HEK293 (cell line): ENCODE data around the gene ACER3.

ENCODE experiments used
- CTCF ChIA-PET: fragments of 350-600 bp; formaldehyde crosslinking; extraction: SDS; loops from one replicate; lab custom pipeline; 2021; ENCODE audit warnings: antibody characterized with exemption; lab: Yijun Ruan, JAX
- POLR2A ChIA-PET: fragments of 300-600 bp; formaldehyde crosslinking; extraction: SDS; loops from one replicate; lab custom pipeline; 2020; ENCODE audit warnings: antibody characterized with exemption, inconsistent platforms; lab: Yijun Ruan, JAX
- H3K27ac ChIP-seq: fragments of 200-500 bp; sonication (Bioruptor generic); 2 replicates; pipeline ENCODE4 v1.5.1; 2014; ENCODE audit warnings: low read depth, low read length, control low read depth, inconsistent platforms; ENCODE audit errors: extremely low read depth
- H3K36me3 ChIP-seq, 2 experiments: fragments of 200-500 bp in 1 of 2; sonication (Bioruptor generic) in 1 of 2; 1 replicate in 1 of 2; 2 replicates in 1 of 2; pipeline ENCODE4 v1.5.1; 2014 to 2017; ENCODE audit warnings: inconsistent platforms in 2 of 2, low read length in 2 of 2; ENCODE audit not compliant: control insufficient read depth in 2 of 2, insufficient read depth in 1 of 2
- H3K4me1 ChIP-seq: fragments of 200-500 bp; sonication (Bioruptor generic); 2 replicates; pipeline ENCODE4 v1.5.1; 2014; ENCODE audit warnings: mild to moderate bottlenecking, low read length, inconsistent platforms; ENCODE audit not compliant: control insufficient read depth, insufficient read depth
- H3K4me3 ChIP-seq: 2 replicates; pipeline ENCODE4 v1.5.1; 2011; ENCODE audit warnings: low read depth, mild to moderate bottlenecking, control low read depth, low read length, moderate library complexity
- H3K9me3 ChIP-seq: fragments of 200-500 bp; sonication (Bioruptor generic); 2 replicates; pipeline ENCODE4 v1.5.1; 2014; ENCODE audit warnings: low read depth, low read length, inconsistent platforms; ENCODE audit not compliant: control insufficient read depth, insufficient read depth
- AEBP2 ChIP-seq: fragments of 450-650 bp; formaldehyde crosslinking; IDR thresholded peaks from 2 replicates; pipeline ENCODE4 v1.5.1; 2016; ENCODE audit warnings: missing biosample characterization, missing genetic modification characterization, borderline replicate concordance
- HOXD13 ChIP-seq: sonication (generic); formaldehyde crosslinking; IDR thresholded peaks from 2 replicates; pipeline ENCODE4 v1.8.0; 2022; ENCODE audit warnings: missing genetic modification reagents, borderline replicate concordance
- KLF7 ChIP-seq: fragments of 450-650 bp; formaldehyde crosslinking; IDR thresholded peaks from 2 replicates; pipeline ENCODE4 v1.5.1; 2016; ENCODE audit warnings: missing biosample characterization, missing genetic modification characterization, borderline replicate concordance
- KLF9 ChIP-seq: fragments of 450-650 bp; formaldehyde crosslinking; IDR thresholded peaks from 2 replicates; pipeline ENCODE4 v1.5.1; 2016; ENCODE audit warnings: missing biosample characterization, missing genetic modification characterization, low read depth
- MZF1 ChIP-seq: fragments of 450-650 bp; formaldehyde crosslinking; IDR thresholded peaks from 2 replicates; pipeline ENCODE4 v1.5.1; 2017; ENCODE audit warnings: missing biosample characterization, missing genetic modification characterization, borderline replicate concordance
- TRIM28 ChIP-seq: IDR thresholded peaks from 2 replicates; pipeline ENCODE4 v1.6.1; 2011; ENCODE audit warnings: low read length, control low read depth, borderline replicate concordance
- ZNF10 ChIP-seq: fragments of 450-650 bp; formaldehyde crosslinking; IDR thresholded peaks from 2 replicates; pipeline ENCODE4 v1.5.1; 2017; ENCODE audit warnings: missing biosample characterization, missing genetic modification characterization
- ZNF140 ChIP-seq: fragments of 450-650 bp; formaldehyde crosslinking; IDR thresholded peaks from 2 replicates; pipeline ENCODE4 v1.5.1; 2016; ENCODE audit warnings: missing biosample characterization, missing genetic modification characterization
- ZNF19 ChIP-seq: fragments of 450-650 bp; formaldehyde crosslinking; IDR thresholded peaks from 2 replicates; pipeline ENCODE4; 2016; ENCODE audit warnings: missing biosample characterization, missing genetic modification characterization, low read depth
- ZNF211 ChIP-seq: fragments of 450-650 bp; formaldehyde crosslinking; IDR thresholded peaks from 2 replicates; pipeline ENCODE4 v1.5.1; 2016; ENCODE audit warnings: low read depth, missing biosample characterization, missing genetic modification characterization
- ZNF280D ChIP-seq: fragments of 450-650 bp; formaldehyde crosslinking; IDR thresholded peaks from 2 replicates; pipeline ENCODE4 v1.5.1; 2016; ENCODE audit warnings: missing biosample characterization, missing genetic modification characterization
- ZNF302 ChIP-seq: fragments of 450-650 bp; formaldehyde crosslinking; IDR thresholded peaks from 2 replicates; pipeline ENCODE4 v1.5.1; 2016; ENCODE audit warnings: missing biosample characterization, missing genetic modification characterization, low read depth
- ZNF341 ChIP-seq: fragments of 450-650 bp; formaldehyde crosslinking; IDR thresholded peaks from 2 replicates; pipeline ENCODE4; 2016; ENCODE audit warnings: low read depth, missing biosample characterization, missing genetic modification characterization
- ZNF362 ChIP-seq: fragments of 450-650 bp; formaldehyde crosslinking; IDR thresholded peaks from 2 replicates; pipeline ENCODE4 v1.5.1; 2016; ENCODE audit warnings: missing biosample characterization, missing genetic modification characterization
- ZNF514 ChIP-seq: fragments of 450-650 bp; formaldehyde crosslinking; IDR thresholded peaks from 2 replicates; pipeline ENCODE4 v1.5.1; 2016; ENCODE audit warnings: missing biosample characterization, missing genetic modification characterization
- ZNF548 ChIP-seq: fragments of 450-650 bp; formaldehyde crosslinking; IDR thresholded peaks from 2 replicates; pipeline ENCODE4 v1.5.1; 2016; ENCODE audit warnings: missing biosample characterization, missing genetic modification characterization
- ZNF561 ChIP-seq: fragments of 450-650 bp; IDR thresholded peaks from 2 replicates; pipeline ENCODE4 v1.5.1; 2018; ENCODE audit warnings: missing biosample characterization, missing genetic modification characterization, borderline replicate concordance
- ZNF660 ChIP-seq: fragments of 450-650 bp; IDR thresholded peaks from 2 replicates; pipeline ENCODE4 v1.5.1; 2018; ENCODE audit warnings: missing biosample characterization, mild to moderate bottlenecking, missing genetic modification characterization
- ZNF747 ChIP-seq: fragments of 450-650 bp; formaldehyde crosslinking; IDR thresholded peaks from 2 replicates; pipeline ENCODE4 v1.5.1; 2016; ENCODE audit warnings: missing biosample characterization, missing genetic modification characterization
- TF ChIP-seq, protein P1 (sequence below): fragments of 450-650 bp; formaldehyde crosslinking; IDR thresholded peaks from 2 replicates; pipeline ENCODE4 v1.5.1; 2016; ENCODE audit warnings: missing biosample characterization, missing genetic modification characterization
- TF ChIP-seq, protein P2 (sequence below): fragments of 450-650 bp; IDR thresholded peaks from 2 replicates; pipeline ENCODE4 v1.5.1; 2018; ENCODE audit warnings: missing biosample characterization, missing genetic modification characterization
- TF ChIP-seq, protein P3 (sequence below): fragments of 450-650 bp; formaldehyde crosslinking; IDR thresholded peaks from 2 replicates; pipeline ENCODE4 v1.5.1; 2016; ENCODE audit warnings: missing biosample characterization, missing genetic modification characterization
- TF ChIP-seq, protein P4 (sequence below): fragments of 450-650 bp; formaldehyde crosslinking; optimal IDR thresholded peaks from 2 replicates; pipeline ENCODE3; 2016; ENCODE audit warnings: missing biosample characterization, mild to moderate bottlenecking, missing genetic modification characterization

Gene ACER3

GRCh38 chr11:77063407-77063806 is 202.7 kb downstream of the ACER3 start:
- no peaks in the 10 kb centered on the region for H3K36me3 ChIP-seq
- ChIA-PET CTCF (interaction anchor here (0.5 to 2.0 kb wide), 6 partner anchors 10 to 64 kb away, joined by 3 to 14 read pairs (median 4); no protein-coding TSS in a partner anchor), POLR2A (no interaction called here)
- no peaks in the 10 kb centered on the region for H3K9me3 ChIP-seq
- TF ChIP-seq ZNF280D (tag by site-specific recombination) (no peak), ZNF548 (tag by site-specific recombination) (no peak), ZNF514 (tag by site-specific recombination) (no peak), ZNF19 (tag by site-specific recombination) (no peak), ZNF211 (tag by site-specific recombination) (no peak), ZNF302 (no peak), TRIM28 (no peak), HOXD13 (no peak), ZNF561 (tag by site-specific recombination) (no peak), ZNF341 (tag by site-specific recombination) (no peak)
- TF ChIP-seq, protein P1, sequence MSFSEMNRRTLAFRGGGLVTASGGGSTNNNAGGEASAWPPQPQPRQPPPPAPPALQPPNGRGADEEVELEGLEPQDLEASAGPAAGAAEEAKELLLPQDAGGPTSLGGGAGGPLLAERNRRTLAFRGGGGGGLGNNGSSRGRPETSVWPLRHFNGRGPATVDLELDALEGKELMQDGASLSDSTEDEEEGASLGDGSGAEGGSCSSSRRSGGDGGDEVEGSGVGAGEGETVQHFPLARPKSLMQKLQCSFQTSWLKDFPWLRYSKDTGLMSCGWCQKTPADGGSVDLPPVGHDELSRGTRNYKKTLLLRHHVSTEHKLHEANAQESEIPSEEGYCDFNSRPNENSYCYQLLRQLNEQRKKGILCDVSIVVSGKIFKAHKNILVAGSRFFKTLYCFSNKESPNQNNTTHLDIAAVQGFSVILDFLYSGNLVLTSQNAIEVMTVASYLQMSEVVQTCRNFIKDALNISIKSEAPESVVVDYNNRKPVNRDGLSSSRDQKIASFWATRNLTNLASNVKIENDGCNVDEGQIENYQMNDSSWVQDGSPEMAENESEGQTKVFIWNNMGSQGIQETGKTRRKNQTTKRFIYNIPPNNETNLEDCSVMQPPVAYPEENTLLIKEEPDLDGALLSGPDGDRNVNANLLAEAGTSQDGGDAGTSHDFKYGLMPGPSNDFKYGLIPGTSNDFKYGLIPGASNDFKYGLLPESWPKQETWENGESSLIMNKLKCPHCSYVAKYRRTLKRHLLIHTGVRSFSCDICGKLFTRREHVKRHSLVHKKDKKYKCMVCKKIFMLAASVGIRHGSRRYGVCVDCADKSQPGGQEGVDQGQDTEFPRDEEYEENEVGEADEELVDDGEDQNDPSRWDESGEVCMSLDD = no peak
- H3K4me1 ChIP-seq = no peaks in the 10 kb centered on the region
- no peak overlapping the region for H3K4me3 ChIP-seq
- no peak overlapping the region for H3K27ac ChIP-seq

GRCh38 chr11:77063861-77064260 is 203.1 kb downstream of the ACER3 start:
- Histone ChIP-seq H3K4me1 (no peaks in the 10 kb centered on the region), H3K4me3 (no peak overlapping the region), H3K9me3 (no peaks in the 10 kb centered on the region), H3K36me3 (no peaks in the 10 kb centered on the region), H3K27ac (no peak overlapping the region)
- POLR2A ChIA-PET = no interaction called here
- CTCF ChIA-PET = interaction anchor here (0.5 to 2.0 kb wide), 3 partner anchors 16 to 18 kb away, joined by 3 to 14 read pairs (median 4); no protein-coding TSS in a partner anchor
- TF ChIP-seq ZNF140 (tag by site-specific recombination) = no peak
- no peak for TF ChIP-seq MZF1
- TF ChIP-seq, protein P2, sequence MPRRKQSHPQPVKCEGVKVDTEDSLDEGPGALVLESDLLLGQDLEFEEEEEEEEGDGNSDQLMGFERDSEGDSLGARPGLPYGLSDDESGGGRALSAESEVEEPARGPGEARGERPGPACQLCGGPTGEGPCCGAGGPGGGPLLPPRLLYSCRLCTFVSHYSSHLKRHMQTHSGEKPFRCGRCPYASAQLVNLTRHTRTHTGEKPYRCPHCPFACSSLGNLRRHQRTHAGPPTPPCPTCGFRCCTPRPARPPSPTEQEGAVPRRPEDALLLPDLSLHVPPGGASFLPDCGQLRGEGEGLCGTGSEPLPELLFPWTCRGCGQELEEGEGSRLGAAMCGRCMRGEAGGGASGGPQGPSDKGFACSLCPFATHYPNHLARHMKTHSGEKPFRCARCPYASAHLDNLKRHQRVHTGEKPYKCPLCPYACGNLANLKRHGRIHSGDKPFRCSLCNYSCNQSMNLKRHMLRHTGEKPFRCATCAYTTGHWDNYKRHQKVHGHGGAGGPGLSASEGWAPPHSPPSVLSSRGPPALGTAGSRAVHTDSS (tag by site-specific recombination) = no peak
- TF ChIP-seq ZNF362 = no peak
- TF ChIP-seq AEBP2 (tag by site-specific recombination) = no peak
- no peak for TF ChIP-seq ZNF211 (tag by site-specific recombination)
- no peak for TF ChIP-seq ZNF660
- TF ChIP-seq KLF7 (tag by site-specific recombination) = no peak
- no peak for TF ChIP-seq ZNF747 (tag by site-specific recombination)
- no peak for TF ChIP-seq KLF9 (tag by site-specific recombination)
- TF ChIP-seq, protein P3, sequence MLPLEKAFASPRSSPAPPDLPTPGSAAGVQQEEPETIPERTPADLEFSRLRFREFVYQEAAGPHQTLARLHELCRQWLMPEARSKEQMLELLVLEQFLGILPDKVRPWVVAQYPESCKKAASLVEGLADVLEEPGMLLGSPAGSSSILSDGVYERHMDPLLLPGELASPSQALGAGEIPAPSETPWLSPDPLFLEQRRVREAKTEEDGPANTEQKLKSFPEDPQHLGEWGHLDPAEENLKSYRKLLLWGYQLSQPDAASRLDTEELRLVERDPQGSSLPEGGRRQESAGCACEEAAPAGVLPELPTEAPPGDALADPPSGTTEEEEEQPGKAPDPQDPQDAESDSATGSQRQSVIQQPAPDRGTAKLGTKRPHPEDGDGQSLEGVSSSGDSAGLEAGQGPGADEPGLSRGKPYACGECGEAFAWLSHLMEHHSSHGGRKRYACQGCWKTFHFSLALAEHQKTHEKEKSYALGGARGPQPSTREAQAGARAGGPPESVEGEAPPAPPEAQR (tag by site-specific recombination) = no peak
- TF ChIP-seq, protein P4, sequence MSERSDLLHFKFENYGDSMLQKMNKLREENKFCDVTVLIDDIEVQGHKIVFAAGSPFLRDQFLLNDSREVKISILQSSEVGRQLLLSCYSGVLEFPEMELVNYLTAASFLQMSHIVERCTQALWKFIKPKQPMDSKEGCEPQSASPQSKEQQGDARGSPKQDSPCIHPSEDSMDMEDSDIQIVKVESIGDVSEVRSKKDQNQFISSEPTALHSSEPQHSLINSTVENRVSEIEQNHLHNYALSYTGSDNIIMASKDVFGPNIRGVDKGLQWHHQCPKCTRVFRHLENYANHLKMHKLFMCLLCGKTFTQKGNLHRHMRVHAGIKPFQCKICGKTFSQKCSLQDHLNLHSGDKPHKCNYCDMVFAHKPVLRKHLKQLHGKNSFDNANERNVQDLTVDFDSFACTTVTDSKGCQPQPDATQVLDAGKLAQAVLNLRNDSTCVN = no peak
- TF ChIP-seq ZNF10 = no peak
